ENCODE data around the gene FERMT2. TPM values are rescaled to one million over a fixed set of nuclear protein-coding genes. Genes with fewer than 3 reads are reported as not detected.

The FERMT2 gene
- total RNA-seq, 1 experiment from 2014 or later, result 40.8 TPM

- CTCF ChIA-PET, result no interaction called here
Measured at GRCh38 chr14:52888839-52889838, 61.7 kb downstream of the FERMT2 start.

GRCh38 chr14:52888159-52888558 is 62.7 kb downstream of the FERMT2 start:
- Histone ChIP-seq H3K27me3 (replicated peaks; ENCODE audit: control insufficient read depth, insufficient read depth, low read length) (no peaks in the 10 kb centered on the region), H3K4me1 (no peaks in the 10 kb centered on the region), H3K4me3 (ENCODE audit: low read depth, low read length) (no peak overlapping the region), H3K9me3 (no peaks in the 10 kb centered on the region), H3K36me3 (ENCODE audit: control insufficient read depth, insufficient read depth, low read length) (no peaks in the 10 kb centered on the region; the same call in 1 of the 2 replicates)
- Mint-ChIP-seq H3K9me3 (ENCODE audit: unreplicated experiment) (no peaks in the 10 kb centered on the region), H3K4me1 (ENCODE audit: low read depth, unreplicated experiment) (no peaks in the 10 kb centered on the region), H3K27me3 (ENCODE audit: insufficient read depth, unreplicated experiment) (no peaks in the 10 kb centered on the region), H3K4me3 (ENCODE audit: unreplicated experiment) (no peak overlapping the region), H3K27ac (ENCODE audit: unreplicated experiment) (no peak overlapping the region), H3K36me3 (ENCODE audit: insufficient read depth, unreplicated experiment) (peaks cover 7% of the 10 kb centered on the region)
- no TSS peak for BruUV-seq (replicated peaks)
- intact Hi-C loops (cut with micrococcal nuclease; ENCODE audit: unreplicated experiment), result no loop called here
- DNase-seq, result no peak
- TF ChIP-seq, protein P1, sequence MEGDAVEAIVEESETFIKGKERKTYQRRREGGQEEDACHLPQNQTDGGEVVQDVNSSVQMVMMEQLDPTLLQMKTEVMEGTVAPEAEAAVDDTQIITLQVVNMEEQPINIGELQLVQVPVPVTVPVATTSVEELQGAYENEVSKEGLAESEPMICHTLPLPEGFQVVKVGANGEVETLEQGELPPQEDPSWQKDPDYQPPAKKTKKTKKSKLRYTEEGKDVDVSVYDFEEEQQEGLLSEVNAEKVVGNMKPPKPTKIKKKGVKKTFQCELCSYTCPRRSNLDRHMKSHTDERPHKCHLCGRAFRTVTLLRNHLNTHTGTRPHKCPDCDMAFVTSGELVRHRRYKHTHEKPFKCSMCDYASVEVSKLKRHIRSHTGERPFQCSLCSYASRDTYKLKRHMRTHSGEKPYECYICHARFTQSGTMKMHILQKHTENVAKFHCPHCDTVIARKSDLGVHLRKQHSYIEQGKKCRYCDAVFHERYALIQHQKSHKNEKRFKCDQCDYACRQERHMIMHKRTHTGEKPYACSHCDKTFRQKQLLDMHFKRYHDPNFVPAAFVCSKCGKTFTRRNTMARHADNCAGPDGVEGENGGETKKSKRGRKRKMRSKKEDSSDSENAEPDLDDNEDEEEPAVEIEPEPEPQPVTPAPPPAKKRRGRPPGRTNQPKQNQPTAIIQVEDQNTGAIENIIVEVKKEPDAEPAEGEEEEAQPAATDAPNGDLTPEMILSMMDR (IDR thresholded peaks at IDR 0.05; ENCODE audit: insufficient read depth in 1 of 2, low read depth in 1 of 2, low read length in 1 of 2, severe bottlenecking in 1 of 2, unreplicated experiment in 1 of 2), result no peak
- CTCF ChIA-PET, result interaction anchor here (1.8 kb wide), 1 partner anchor 73 kb away, joined by 5 read pairs; no protein-coding TSS in a partner anchor
- POLR2A ChIA-PET, result no interaction called here

More at GRCh38 chr14:52888839-52889838, 61.7 kb downstream of the FERMT2 start:
- H3K27ac Mint-ChIP-seq (ENCODE audit: unreplicated experiment), result no peak overlapping the region
- no TSS peak for BruUV-seq (replicated peaks)
- no peaks in the 10 kb centered on the region for H3K4me1 ChIP-seq
- no peaks in the 10 kb centered on the region for H3K9me3 Mint-ChIP-seq (ENCODE audit: unreplicated experiment)
- peaks cover 7% of the 10 kb centered on the region for H3K36me3 Mint-ChIP-seq (ENCODE audit: insufficient read depth, unreplicated experiment)
- intact Hi-C loops (cut with micrococcal nuclease; ENCODE audit: unreplicated experiment), result no loop called here
- POLR2A ChIA-PET, result no interaction called here
- no peak overlapping the region for H3K4me3 Mint-ChIP-seq (ENCODE audit: unreplicated experiment)
- no peaks in the 10 kb centered on the region for H3K27me3 ChIP-seq (replicated peaks; ENCODE audit: control insufficient read depth, insufficient read depth, low read length)
- DNase-seq, result no peak
- no peaks in the 10 kb centered on the region for H3K4me1 Mint-ChIP-seq (ENCODE audit: low read depth, unreplicated experiment)
- no peaks in the 10 kb centered on the region; the same call in 1 of the 2 replicates for H3K36me3 ChIP-seq (ENCODE audit: control insufficient read depth, insufficient read depth, low read length)
- H3K4me3 ChIP-seq (ENCODE audit: low read depth, low read length), result no peak overlapping the region
- TF ChIP-seq, protein P1 (IDR thresholded peaks at IDR 0.05; ENCODE audit: insufficient read depth in 1 of 2, low read depth in 1 of 2, low read length in 1 of 2, severe bottlenecking in 1 of 2, unreplicated experiment in 1 of 2), result no peak
- no peaks in the 10 kb centered on the region for H3K27me3 Mint-ChIP-seq (ENCODE audit: insufficient read depth, unreplicated experiment)
- no peaks in the 10 kb centered on the region for H3K9me3 ChIP-seq

DNA sequence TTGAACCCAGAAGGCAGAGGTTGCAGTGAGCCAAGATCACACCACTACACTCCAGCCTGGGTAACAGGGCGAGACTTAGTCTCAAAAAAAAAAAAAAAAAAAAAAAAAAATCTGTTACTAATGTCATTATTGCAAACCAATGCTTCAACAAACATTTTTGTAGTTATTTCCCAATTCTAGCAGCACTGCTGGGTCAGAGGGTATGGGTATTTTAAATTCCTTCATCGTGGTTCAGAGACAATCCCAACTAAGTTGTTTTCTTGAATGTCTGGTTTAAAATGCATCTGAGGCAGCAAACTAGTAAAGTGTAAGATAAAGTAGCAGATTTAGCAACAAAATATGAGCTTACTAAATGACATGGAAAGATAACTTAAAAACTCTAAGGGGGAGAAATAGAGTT is 65.6 kb downstream of the FERMT2 start:
- TF ChIP-seq, protein P1 (IDR thresholded peaks at IDR 0.05; ENCODE audit: insufficient read depth in 1 of 2, low read depth in 1 of 2, low read length in 1 of 2, severe bottlenecking in 1 of 2, unreplicated experiment in 1 of 2), result no peak
- Histone ChIP-seq H3K4me1 (no peaks in the 10 kb centered on the region), H3K4me3 (ENCODE audit: low read depth, low read length) (no peak overlapping the region), H3K9me3 (no peaks in the 10 kb centered on the region), H3K36me3 (ENCODE audit: control insufficient read depth, insufficient read depth, low read length) (no peaks in the 10 kb centered on the region; the same call in 1 of the 2 replicates), H3K27me3 (replicated peaks; ENCODE audit: control insufficient read depth, insufficient read depth, low read length) (no peaks in the 10 kb centered on the region)
- Mint-ChIP-seq H3K9me3 (ENCODE audit: unreplicated experiment) (no peaks in the 10 kb centered on the region), H3K4me1 (ENCODE audit: low read depth, unreplicated experiment) (no peaks in the 10 kb centered on the region), H3K4me3 (ENCODE audit: unreplicated experiment) (no peak overlapping the region), H3K27ac (ENCODE audit: unreplicated experiment) (no peak overlapping the region), H3K27me3 (ENCODE audit: insufficient read depth, unreplicated experiment) (no peaks in the 10 kb centered on the region), H3K36me3 (ENCODE audit: insufficient read depth, unreplicated experiment) (no peaks in the 10 kb centered on the region)
- ChIA-PET CTCF (no interaction called here), POLR2A (no interaction called here)
- intact Hi-C loops (cut with micrococcal nuclease; ENCODE audit: unreplicated experiment), result no loop called here
- BruUV-seq (replicated peaks), result no TSS peak
- DNase-seq, result no peak

All from Caco-2 (cell line).